Fibroblast of pulmonary artery (primary cell): ENCODE data around the gene PLGRKT.
"Not testable (repeated sequence)": the region's sequence is repeated elsewhere in the genome, so short reads cannot be mapped to it uniquely, and the experiment has no call there.

Source experiments
- DNase-seq: peaks from one replicate; pipeline ENCODE4 v3.0.0-alpha.2; 2010; ENCODE audit warnings: low read depth
- H3K4me3 ChIP-seq: replicated peaks from 2 replicates; pipeline ENCODE4 v1.5.1; 2011; ENCODE audit warnings: low read depth, mild to moderate bottlenecking, control low read depth, low read length, moderate library complexity
- TF ChIP-seq, protein P1 (sequence below): IDR thresholded peaks from 2 replicates; pipeline ENCODE4 v1.5.1; 2011; ENCODE audit warnings: mild to moderate bottlenecking, control low read depth, low read length, inconsistent platforms; ENCODE audit errors: missing control alignments

The PLGRKT gene

GRCh38 chr9:5355817-5356216, 81.9 kb downstream of the PLGRKT start:
- TF ChIP-seq, protein P1, sequence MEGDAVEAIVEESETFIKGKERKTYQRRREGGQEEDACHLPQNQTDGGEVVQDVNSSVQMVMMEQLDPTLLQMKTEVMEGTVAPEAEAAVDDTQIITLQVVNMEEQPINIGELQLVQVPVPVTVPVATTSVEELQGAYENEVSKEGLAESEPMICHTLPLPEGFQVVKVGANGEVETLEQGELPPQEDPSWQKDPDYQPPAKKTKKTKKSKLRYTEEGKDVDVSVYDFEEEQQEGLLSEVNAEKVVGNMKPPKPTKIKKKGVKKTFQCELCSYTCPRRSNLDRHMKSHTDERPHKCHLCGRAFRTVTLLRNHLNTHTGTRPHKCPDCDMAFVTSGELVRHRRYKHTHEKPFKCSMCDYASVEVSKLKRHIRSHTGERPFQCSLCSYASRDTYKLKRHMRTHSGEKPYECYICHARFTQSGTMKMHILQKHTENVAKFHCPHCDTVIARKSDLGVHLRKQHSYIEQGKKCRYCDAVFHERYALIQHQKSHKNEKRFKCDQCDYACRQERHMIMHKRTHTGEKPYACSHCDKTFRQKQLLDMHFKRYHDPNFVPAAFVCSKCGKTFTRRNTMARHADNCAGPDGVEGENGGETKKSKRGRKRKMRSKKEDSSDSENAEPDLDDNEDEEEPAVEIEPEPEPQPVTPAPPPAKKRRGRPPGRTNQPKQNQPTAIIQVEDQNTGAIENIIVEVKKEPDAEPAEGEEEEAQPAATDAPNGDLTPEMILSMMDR, result no peak
- H3K4me3 ChIP-seq, result no peak overlapping the region
- DNase-seq, result no peak

GRCh38 chr9:5355226-5355625, 82.5 kb downstream of the PLGRKT start:
- no peak for DNase-seq
- H3K4me3 ChIP-seq, result no peak overlapping the region
- TF ChIP-seq, protein P1, result no peak

DNA sequence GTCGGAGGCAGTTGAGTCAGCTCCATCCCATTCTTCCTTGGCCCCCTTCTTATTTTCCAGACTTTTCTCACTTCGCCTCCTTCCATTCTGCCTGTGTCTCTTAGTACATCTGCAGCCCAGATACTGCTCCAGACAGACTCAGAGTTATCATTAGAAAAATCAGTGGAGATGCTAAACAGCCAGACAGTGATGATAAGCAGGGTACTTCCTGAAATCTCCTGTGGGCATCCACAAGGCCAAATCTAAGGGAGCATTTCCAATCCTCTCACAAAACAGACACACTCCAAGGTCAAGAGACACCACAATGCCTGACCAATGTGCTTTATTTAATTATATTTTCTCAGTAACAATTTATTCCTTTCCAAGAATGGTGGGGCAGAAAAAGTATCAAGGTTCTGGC, 83.5 kb downstream of the PLGRKT start:
- TF ChIP-seq, protein P1, result no peak
- no peak overlapping the region for H3K4me3 ChIP-seq
- no peak for DNase-seq

GRCh38 chr9:5352637-5353248, 85.0 kb downstream of the PLGRKT start:
- no peak for DNase-seq
- no peak overlapping the region for H3K4me3 ChIP-seq
- TF ChIP-seq, protein P1, result no peak

DNA sequence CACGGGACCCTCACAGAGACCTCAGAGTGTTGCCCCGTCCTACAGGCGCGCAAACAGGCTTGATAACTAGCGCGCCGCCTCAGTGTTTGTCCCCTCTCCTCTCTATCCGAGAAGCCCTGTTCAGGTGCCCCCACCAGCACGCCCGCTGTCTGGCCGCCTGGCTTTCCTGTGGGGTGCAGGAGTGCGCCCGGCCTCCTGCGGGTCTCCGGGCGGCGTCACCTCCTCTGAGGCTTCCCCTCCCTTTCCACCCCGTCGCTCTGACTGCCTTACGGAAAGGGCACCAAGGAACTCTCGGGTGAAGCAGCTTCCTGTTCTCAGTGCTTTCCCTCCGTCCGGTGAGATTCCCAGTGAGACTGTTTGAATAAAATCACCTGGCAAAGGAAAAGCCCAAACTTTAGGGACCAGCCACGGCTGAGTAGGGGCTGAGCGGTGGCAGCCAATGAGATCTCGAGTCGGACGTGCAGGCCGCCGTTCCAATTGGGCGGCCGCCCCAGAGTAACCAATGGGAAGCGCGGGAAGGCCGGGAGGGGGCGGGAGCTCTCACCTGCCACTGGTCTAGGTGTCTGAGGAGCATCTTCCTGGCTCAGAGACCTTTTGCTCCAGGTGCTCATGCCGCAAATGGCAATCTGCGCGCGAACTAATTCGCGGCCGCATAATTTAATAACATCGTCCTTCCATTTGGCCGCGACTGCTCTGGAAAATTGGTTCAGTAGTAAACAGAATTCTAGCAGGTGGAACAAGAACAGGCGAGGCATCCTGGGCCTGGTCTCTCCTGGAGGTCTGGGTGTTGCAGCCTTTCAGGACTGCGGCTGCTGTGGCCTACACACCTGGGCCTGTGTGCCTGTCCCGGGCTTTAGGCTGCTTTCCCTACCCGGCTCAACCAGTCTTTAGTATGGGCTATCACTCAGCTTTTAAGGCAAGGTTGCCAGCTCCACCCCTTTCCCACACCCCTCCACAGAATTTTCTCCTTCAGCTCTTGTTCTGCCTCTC, 98.4 kb downstream of the PLGRKT start, which contains the start of gene RLN1:
TSS of gene RLN1 (minus strand) at position 885 of the 990 bp plus-strand sequence. CDS start at position 755, 130 bp downstream.
- DNase-seq, result not testable (repeated sequence)

GRCh38 chr9:5336688-5337087, 101.0 kb downstream of the PLGRKT start:
- TF ChIP-seq, protein P1, result no peak
- no peak overlapping the region for H3K4me3 ChIP-seq
- no peak for DNase-seq

More for the DNA sequence above, 98.4 kb downstream of the PLGRKT start, which contains the start of gene RLN1:
- H3K4me3 ChIP-seq, result not testable (repeated sequence)

GRCh38 chr9:5331276-5331675, 106.4 kb downstream of the PLGRKT start:
- H3K4me3 ChIP-seq, DNase-seq: not testable (repeated sequence)
